CD4-positive, alpha-beta memory T cell (primary cell): Measurements from ENCODE around the gene SVOP. TPM values are rescaled to one million over a fixed set of nuclear protein-coding genes. Genes with fewer than 3 reads are reported as not detected.
A peak's percentile ranks its signal among the peaks of the same experiment; 100 is the strongest.
"Not testable (repeated sequence)": the region's sequence is repeated elsewhere in the genome, so short reads cannot be mapped to it uniquely, and the experiment has no call there.

Experiments
- CTCF ChIA-PET: fragments of 350-600 bp; sonication (Branson Sonifier 250); formaldehyde crosslinking; loops from one replicate; lab custom pipeline; 2021; ENCODE audit warnings: inconsistent platforms; ENCODE audit not compliant: partially characterized antibody; lab: Charles Lee
- POLR2A ChIA-PET: fragments of 350-600 bp; sonication (Branson Sonifier 250); formaldehyde crosslinking; loops from one replicate; lab custom pipeline; 2021; ENCODE audit not compliant: partially characterized antibody; lab: Charles Lee
- DNase-seq, 5 donors: peaks; one replicate each; pipeline versions ENCODE4 v3.0.0 to v3.0.0-alpha.2; 2020 to 2022; ENCODE audit warnings: mixed read lengths in 1 of 5
- H3K27ac ChIP-seq: one replicate; pipeline ENCODE4 v1.7.0; 2013; ENCODE audit warnings: low read depth, low read length
- H3K27me3 ChIP-seq: 2 replicates; pipeline ENCODE4 v1.7.0; 2013; ENCODE audit warnings: mild to moderate bottlenecking, low read length, moderate library complexity; ENCODE audit not compliant: insufficient read depth
- H3K36me3 ChIP-seq: 2 replicates; pipeline ENCODE4 v1.7.0; 2013; ENCODE audit warnings: mild to moderate bottlenecking, low read length, moderate library complexity; ENCODE audit not compliant: insufficient read depth
- H3K4me1 ChIP-seq: 2 replicates; pipeline ENCODE4 v1.7.0; 2013; ENCODE audit warnings: mild to moderate bottlenecking, low read length, moderate library complexity; ENCODE audit not compliant: insufficient read depth
- H3K4me3 ChIP-seq, 2 donors: one replicate each; pipeline ENCODE4 v1.7.0; 2013; ENCODE audit warnings: low read length in 2 of 2, mild to moderate bottlenecking in 1 of 2
- H3K9me3 ChIP-seq, 2 donors: one replicate each; pipeline ENCODE4 v1.7.0; 2013; ENCODE audit warnings: low read length in 2 of 2, control low read depth in 1 of 2; ENCODE audit not compliant: control insufficient read depth in 1 of 2
- H3K27ac Mint-ChIP-seq, 7 donors: one replicate each; pipeline ENCODE4 v1.8.0; 2020 to 2021; ENCODE audit warnings: mixed read lengths in 7 of 7, mild to moderate bottlenecking in 6 of 7, inconsistent platforms in 3 of 7, moderate library complexity in 3 of 7
- H3K27me3 Mint-ChIP-seq, 2 donors: one replicate each; pipeline ENCODE4 v1.8.0; 2020 to 2021; ENCODE audit warnings: mixed read lengths in 2 of 2
- H3K36me3 Mint-ChIP-seq, 2 donors: one replicate each; pipeline ENCODE4 v1.8.0; 2020 to 2021; ENCODE audit warnings: mixed read lengths in 2 of 2, inconsistent platforms in 1 of 2, mild to moderate bottlenecking in 1 of 2
- H3K4me1 Mint-ChIP-seq, 4 donors: one replicate each; pipeline ENCODE4 v1.8.0; 2020 to 2021; ENCODE audit warnings: mixed read lengths in 4 of 4, mild to moderate bottlenecking in 1 of 4
- H3K4me3 Mint-ChIP-seq, 8 donors: one replicate each; pipeline ENCODE4 v1.8.0; 2020 to 2021; ENCODE audit warnings: mixed read lengths in 8 of 8, mild to moderate bottlenecking in 7 of 8, moderate library complexity in 6 of 8, inconsistent platforms in 3 of 8
- H3K9me3 Mint-ChIP-seq, 8 donors: one replicate each; pipeline ENCODE4 v1.8.0; 2020 to 2021; ENCODE audit warnings: mixed read lengths in 8 of 8, mild to moderate bottlenecking in 5 of 8, inconsistent platforms in 3 of 8, moderate library complexity in 1 of 8
- intact Hi-C: fragments of 100-400 bp; cut with micrococcal nuclease; formaldehyde crosslinking; loops from one replicate; pipeline ENCODE4 v1.15.1; 2023
- polyA plus RNA-seq, 2 donors: library from polyadenylated mRNA; unstranded; fragments of 300-500 nt; fragmentation: Illumina TruSeq; gene quantifications; one replicate each; pipeline ENCODE4 v1.2.3, GENCODE V29; 2021
- total RNA-seq, 2 experiments: library from RNA; stranded (reverse); gene quantifications; one replicate each; pipeline ENCODE4 v1.2.3, GENCODE V29; 2021

Gene SVOP
- total and polyA plus RNA-seq, 4 experiments from 2014 or later: not detected

- Mint-ChIP-seq H3K27me3 (no peaks in the 10 kb centered on the region), H3K27ac (no peak overlapping the region), H3K4me3 (no peak overlapping the region), H3K4me1 (peaks cover 0 to 2% (median 0%) of the 10 kb centered on the region in 4 donors), H3K9me3 (no peaks in the 10 kb centered on the region), H3K36me3 (no peaks in the 10 kb centered on the region)
- Histone ChIP-seq H3K27me3 (no peaks in the 10 kb centered on the region), H3K36me3 (no peaks in the 10 kb centered on the region), H3K4me3 (no peak overlapping the region), H3K9me3 (no peaks in the 10 kb centered on the region), H3K27ac (no peak overlapping the region), H3K4me1 (no peaks in the 10 kb centered on the region)
- DNase-seq: no peak
- ChIA-PET CTCF (no interaction called here), POLR2A (no interaction called here)
- intact Hi-C loops: no loop called here
Observed at GRCh38 chr12:108876550-108876949, 144.3 kb downstream of the SVOP start.

- no peaks in the 10 kb centered on the region for H3K27me3 Mint-ChIP-seq
- Histone ChIP-seq H3K4me3 (no peak overlapping the region), H3K27me3 (no peaks in the 10 kb centered on the region), H3K4me1 (no peaks in the 10 kb centered on the region), H3K27ac (no peak overlapping the region), H3K9me3 (no peaks in the 10 kb centered on the region), H3K36me3 (no peaks in the 10 kb centered on the region)
- CTCF ChIA-PET: no interaction called here
- peaks cover 0 to 4% (median 0%) of the 10 kb centered on the region in 4 donors for H3K4me1 Mint-ChIP-seq
- intact Hi-C loops: no loop called here
- POLR2A ChIA-PET: interaction anchor here (0.6 kb wide), 1 partner anchor 15 kb away, joined by 4 read pairs; no protein-coding TSS in a partner anchor
- H3K4me3 Mint-ChIP-seq: no peak overlapping the region
- no peaks in the 10 kb centered on the region for H3K9me3 Mint-ChIP-seq
- H3K27ac Mint-ChIP-seq: no peak overlapping the region
- no peaks in the 10 kb centered on the region for H3K36me3 Mint-ChIP-seq
- DNase-seq: no peak
Observed at GRCh38 chr12:108875682-108876361, 145.0 kb downstream of the SVOP start.

- Histone ChIP-seq H3K27me3 (no peaks in the 10 kb centered on the region), H3K27ac (no peak overlapping the region), H3K9me3 (no peaks in the 10 kb centered on the region), H3K4me3 (no peak overlapping the region), H3K36me3 (no peaks in the 10 kb centered on the region), H3K4me1 (no peaks in the 10 kb centered on the region)
- peak overlapping the region in 1 of 7 donors; percentile 58 for H3K27ac Mint-ChIP-seq
- peaks cover 0 to 4% (median 0%) of the 10 kb centered on the region in 4 donors for H3K4me1 Mint-ChIP-seq
- intact Hi-C loops: no loop called here
- no peak for DNase-seq
- no peaks in the 10 kb centered on the region for H3K27me3 Mint-ChIP-seq
- ChIA-PET CTCF (no interaction called here), POLR2A (no interaction called here)
- no peak overlapping the region for H3K4me3 Mint-ChIP-seq
- no peaks in the 10 kb centered on the region for H3K36me3 Mint-ChIP-seq
- H3K9me3 Mint-ChIP-seq: no peaks in the 10 kb centered on the region
Observed at GRCh38 chr12:108875280-108875679, 145.6 kb downstream of the SVOP start.

GRCh38 chr12:108868781-108869180 is 152.1 kb downstream of the SVOP start:
- no peaks in the 10 kb centered on the region for H3K36me3 Mint-ChIP-seq
- no peaks in the 10 kb centered on the region for H3K9me3 Mint-ChIP-seq
- Histone ChIP-seq H3K4me3 (no peak overlapping the region), H3K9me3 (no peaks in the 10 kb centered on the region), H3K4me1 (no peaks in the 10 kb centered on the region), H3K36me3 (no peaks in the 10 kb centered on the region), H3K27ac (no peak overlapping the region), H3K27me3 (no peaks in the 10 kb centered on the region)
- peaks cover 0 to 2% (median 0%) of the 10 kb centered on the region in 4 donors for H3K4me1 Mint-ChIP-seq
- no peak for DNase-seq
- no peaks in the 10 kb centered on the region for H3K27me3 Mint-ChIP-seq
- H3K4me3 Mint-ChIP-seq: no peak overlapping the region
- intact Hi-C loops: no loop called here
- peak overlapping the region in 1 of 7 donors; percentile 38 for H3K27ac Mint-ChIP-seq
- ChIA-PET POLR2A (no interaction called here), CTCF (interaction anchor here (1.9 kb wide), 1 partner anchor 15 kb away, joined by 5 read pairs; no protein-coding TSS in a partner anchor)

GRCh38 chr12:108866083-108866482 is 154.8 kb downstream of the SVOP start:
- CTCF ChIA-PET: interaction anchor here (0.7 to 1.3 kb wide), 3 partner anchors 15 to 85 kb away, joined by 3 to 4 read pairs (median 3); no protein-coding TSS in a partner anchor
- H3K36me3 ChIP-seq, H3K27me3 ChIP-seq, H3K4me1 Mint-ChIP-seq, H3K36me3 Mint-ChIP-seq, H3K27me3 Mint-ChIP-seq, DNase-seq, H3K4me1 ChIP-seq, intact Hi-C loops, POLR2A ChIA-PET, H3K4me3 Mint-ChIP-seq, H3K9me3 ChIP-seq, H3K27ac ChIP-seq, H3K9me3 Mint-ChIP-seq, H3K4me3 ChIP-seq: not testable (repeated sequence)
- H3K27ac Mint-ChIP-seq: peak overlapping the region in 1 of 7 donors; percentile 36

- no peak overlapping the region for H3K27ac ChIP-seq
- no peaks in the 10 kb centered on the region for H3K36me3 ChIP-seq
- no peaks in the 10 kb centered on the region for H3K36me3 Mint-ChIP-seq
- peaks cover 0 to 5% (median 0%) of the 10 kb centered on the region in 4 donors for H3K4me1 Mint-ChIP-seq
- ChIA-PET CTCF (interaction anchor here (0.7 to 1.3 kb wide), 2 partner anchors 15 to 19 kb away, joined by 3 to 4 read pairs; no protein-coding TSS in a partner anchor), POLR2A (no interaction called here)
- no peaks in the 10 kb centered on the region for H3K9me3 ChIP-seq
- intact Hi-C loops: no loop called here
- no peak for DNase-seq
- H3K27me3 Mint-ChIP-seq: peaks cover 0 to 2% of the 10 kb centered on the region in 2 donors
- H3K27me3 ChIP-seq: no peaks in the 10 kb centered on the region
- H3K9me3 Mint-ChIP-seq: peaks cover 0 to 2% (median 0%) of the 10 kb centered on the region in 8 donors
- H3K4me3 ChIP-seq: no peak overlapping the region
- no peak overlapping the region for H3K4me3 Mint-ChIP-seq
- no peak overlapping the region for H3K27ac Mint-ChIP-seq
- H3K4me1 ChIP-seq: peaks cover 10% of the 10 kb centered on the region
Observed at GRCh38 chr12:108865169-108865568, 155.7 kb downstream of the SVOP start.

- intact Hi-C loops: no loop called here
- H3K4me3 ChIP-seq: no peak overlapping the region
- no peak overlapping the region for H3K27ac Mint-ChIP-seq
- H3K36me3 Mint-ChIP-seq: no peaks in the 10 kb centered on the region
- H3K4me3 Mint-ChIP-seq: no peak overlapping the region
- H3K4me1 Mint-ChIP-seq: peaks cover 8 to 23% (median 13%) of the 10 kb centered on the region in 4 donors
- no peak for DNase-seq
- no peak overlapping the region for H3K27ac ChIP-seq
- peaks cover 0 to 2% (median 0%) of the 10 kb centered on the region in 8 donors for H3K9me3 Mint-ChIP-seq
- H3K9me3 ChIP-seq: no peaks in the 10 kb centered on the region
- no peaks in the 10 kb centered on the region for H3K27me3 ChIP-seq
- H3K36me3 ChIP-seq: no peaks in the 10 kb centered on the region
- POLR2A ChIA-PET: no interaction called here
- H3K27me3 Mint-ChIP-seq: peaks cover 0 to 2% of the 10 kb centered on the region in 2 donors
- peaks cover 23% of the 10 kb centered on the region for H3K4me1 ChIP-seq
- CTCF ChIA-PET: no interaction called here
Observed at GRCh38 chr12:108862588-108862959, 158.3 kb downstream of the SVOP start.
